K562 (cell line): ENCODE results near the gene RPN1. TPM values are rescaled to one million over a fixed set of nuclear protein-coding genes. Genes with fewer than 3 reads are reported as not detected.

Experiments
- ARID1B ChIP-seq: fragments of 450-650 bp; IDR thresholded peaks from 2 replicates; pipeline ENCODE4 v1.6.1; 2016; ENCODE audit warnings: antibody characterized with exemption, mild to moderate bottlenecking, inconsistent platforms
- ARID3B ChIP-seq: fragments of 250-450 bp; sonication (Bioruptor Pico); IDR thresholded peaks from 2 replicates; pipeline ENCODE4 v1.4.0; 2020; ENCODE audit warnings: borderline replicate concordance
- BDP1 ChIP-seq: IDR thresholded peaks from 3 replicates; pipeline ENCODE4 v1.6.1; 2011; ENCODE audit not compliant: insufficient read length, insufficient read depth
- CBX8 ChIP-seq: fragments of 200-600 bp; sonication (generic); IDR thresholded peaks from 2 replicates; pipeline ENCODE4 v1.6.1; 2012; ENCODE audit warnings: borderline replicate concordance, mixed run types, low read depth, mild to moderate bottlenecking, moderate library complexity, mixed read lengths, low read length, control low read depth, inconsistent platforms; ENCODE audit not compliant: poor library complexity, severe bottlenecking; ENCODE audit errors: extremely low read depth
- CEBPG ChIP-seq, 3 experiments: fragments of 200-800 bp in 1 of 3; sonication (Bioruptor generic) in 1 of 3; sonication (generic) in 1 of 3; formaldehyde crosslinking in 1 of 3; IDR thresholded peaks in 2 of 3; conservative IDR thresholded peaks in 1 of 3; 2 replicates each; pipeline versions ENCODE4 v1.6.1 to v1.8.0; 2016 to 2022; ENCODE audit warnings: missing compliant biosample characterization in 2 of 3, missing genetic modification characterization in 2 of 3, mild to moderate bottlenecking in 1 of 3, missing genetic modification reagents in 1 of 3
- CREM ChIP-seq: IDR thresholded peaks from 2 replicates; pipeline ENCODE4 v1.6.1; 2014; ENCODE audit warnings: antibody characterized with exemption, low read depth
- GABPA ChIP-seq: fragments of 200-800 bp; sonication (Bioruptor generic); conservative IDR thresholded peaks from 2 replicates; pipeline ENCODE4 v1.6.1; 2016; ENCODE audit warnings: low read depth, missing genetic modification characterization, missing compliant biosample characterization
- HSF4 ChIP-seq: fragments of 250-450 bp; sonication (Bioruptor Pico); IDR thresholded peaks from 2 replicates; pipeline ENCODE4 v2.1.2; 2022; ENCODE audit warnings: mild to moderate bottlenecking, moderate library complexity, borderline replicate concordance
- KLF16 ChIP-seq: IDR thresholded peaks from 2 replicates; pipeline ENCODE4 v1.6.1; 2016; ENCODE audit warnings: antibody characterized with exemption
- L3MBTL2 ChIP-seq: fragments of 450-650 bp; IDR thresholded peaks from 2 replicates; pipeline ENCODE4 v1.6.1; 2016; ENCODE audit warnings: mild to moderate bottlenecking, moderate library complexity
- MEF2A ChIP-seq: IDR thresholded peaks from 2 replicates; pipeline ENCODE4 v1.6.1; 2011; ENCODE audit warnings: low read depth, mild to moderate bottlenecking, low read length, moderate library complexity; ENCODE audit not compliant: control insufficient read depth
- MEIS2 ChIP-seq: fragments of 450-650 bp; IDR thresholded peaks from 2 replicates; pipeline ENCODE4 v1.6.1; 2014; ENCODE audit warnings: mild to moderate bottlenecking; ENCODE audit not compliant: partially characterized antibody
- RBM34 ChIP-seq: fragments of 200-400 bp; formaldehyde crosslinking; IDR thresholded peaks from 2 replicates; pipeline ENCODE4 v1.6.1; 2018; ENCODE audit warnings: low read length, borderline replicate concordance; ENCODE audit not compliant: insufficient read depth
- RERE ChIP-seq: sonication (generic); formaldehyde crosslinking; IDR thresholded peaks from 2 replicates; pipeline ENCODE4 v1.8.0; 2023; ENCODE audit warnings: missing genetic modification reagents, mild to moderate bottlenecking, borderline replicate concordance
- SRF ChIP-seq, 2 experiments: fragments of 250-450, 450-650 bp in 1 of 2; sonication (Bioruptor Pico) in 1 of 2; sonication (generic) in 1 of 2; formaldehyde crosslinking; IDR thresholded peaks; 2 replicates each; pipeline versions ENCODE4 v1.5.0 to v1.5.1; 2020 to 2022; ENCODE audit warnings: mild to moderate bottlenecking in 1 of 2, missing genetic modification reagents in 1 of 2
- TAL1 ChIP-seq: fragments of 450-650 bp; IDR thresholded peaks from 2 replicates; pipeline ENCODE4 v1.6.1; 2016; ENCODE audit warnings: mild to moderate bottlenecking
- ZNF3 ChIP-seq: fragments of 250-450 bp; sonication (Bioruptor Pico); IDR thresholded peaks from 2 replicates; pipeline ENCODE4 v1.5.0; 2021; ENCODE audit warnings: mild to moderate bottlenecking, moderate library complexity
- ZNF57 ChIP-seq: fragments of 450-650 bp; formaldehyde crosslinking; IDR thresholded peaks from 2 replicates; pipeline ENCODE4 v1.4.0; 2020; ENCODE audit warnings: mild to moderate bottlenecking, moderate library complexity
- ZNF707 ChIP-seq: fragments of 250-450 bp; sonication (Bioruptor Pico); conservative IDR thresholded peaks from 2 replicates; pipeline ENCODE4 v1.8.0; 2022; ENCODE audit warnings: inconsistent platforms, mild to moderate bottlenecking, moderate library complexity
- polyA plus RNA-seq, 8 experiments: library from polyadenylated mRNA; depleted of rRNA in 4 of 8; stranded (reverse) in 5 of 8; unstranded in 3 of 8; fragments of >200 nt; fragmentation: Nextera tagmentation in 2 of 8; fragmentation: Illumina TruSeq in 1 of 8; extraction: Ambion mirVana in 2 of 8; extraction: Trizol in 1 of 8; gene quantifications; 2 replicates each; pipeline versions ENCODE4 v1.2.1 to v1.2.3, GENCODE V29; 2011 to 2014; ENCODE audit warnings: inconsistent platforms in 1 of 8, missing spikeins in 1 of 8
- total RNA-seq, 7 experiments: library from RNA; depleted of rRNA in 6 of 7; stranded (reverse); fragments of >200 nt in 6 of 7; fragmentation: Illumina TruSeq in 2 of 7; extraction: Trizol in 2 of 7; gene quantifications; 2 replicates each; pipeline versions ENCODE4 v1.2.1 to v1.2.3, GENCODE V29; 2011 to 2021; ENCODE audit warnings: low replicate concordance in 1 of 7

The RPN1 gene
- total and polyA plus RNA-seq, 9 of the 15 experiments (the other 6 are each of a cell fraction or from before 2014, with no cell fraction given): 39.5 to 300 (median 148) TPM

GRCh38 chr3:128585189-128585588 is 65.4 kb downstream of the RPN1 start (continued):
- no peak for TF ChIP-seq RBM34
- no peak for TF ChIP-seq ZNF57 (CRISPR knock-in tag)
- no peak for TF ChIP-seq KLF16
- no peak for TF ChIP-seq CBX8
- peak; percentile 23; the same call in 1 of the 2 replicates for TF ChIP-seq GABPA (tag)
- TF ChIP-seq ARID3B: no peak
- peak; percentile 10; the same call in 1 of the 2 replicates for TF ChIP-seq L3MBTL2
- TF ChIP-seq TAL1: no peak; the same call in 1 of the 2 replicates
- no peak for TF ChIP-seq MEIS2
- TF ChIP-seq HSF4 (CRISPR knock-in tag): no peak
- peak; percentile 31; the same call in 1 of the 2 replicates for TF ChIP-seq CREM
- peak in 1 of 2 experiments; percentile 85; a peak in 2 of 4 replicates for TF ChIP-seq SRF (CRISPR knock-in tag; IDR thresholded peaks at IDR 0.05)
- peak; percentile 59; the same call in 1 of the 2 replicates for TF ChIP-seq ARID1B
- no peak for TF ChIP-seq ZNF707 (CRISPR knock-in tag)
- peak; percentile 34; the same call in 1 of the 2 replicates for TF ChIP-seq CEBPG (CRISPR knock-in tag; IDR thresholded peaks at IDR 0.05)
- no peak for TF ChIP-seq CEBPG (tag; conservative IDR thresholded peaks at IDR 0.05 in 1 of 2, IDR thresholded peaks at IDR 0.05 in 1 of 2)
- TF ChIP-seq ZNF3 (CRISPR knock-in tag): no peak
- no peak for TF ChIP-seq RERE (CRISPR knock-in tag)
- no peak for TF ChIP-seq BDP1
- TF ChIP-seq MEF2A: no peak
